Ectodermal cell (in vitro differentiated cells): ENCODE data around the gene PRXL2B.
"Not testable (repeated sequence)": the region's sequence is repeated elsewhere in the genome, so short reads cannot be mapped to it uniquely, and the experiment has no call there.

Source experiments
- H3K27ac ChIP-seq: 2 replicates; pipeline ENCODE4 v1.7.0; 2013; ENCODE audit warnings: mild to moderate bottlenecking, low read depth, low read length; ENCODE audit not compliant: insufficient read depth, poor library complexity, severe bottlenecking
- H3K27me3 ChIP-seq: 2 replicates; pipeline ENCODE4 v1.7.0; 2013; ENCODE audit warnings: mild to moderate bottlenecking, low read length; ENCODE audit not compliant: insufficient read depth, control insufficient read depth, poor library complexity, severe bottlenecking
- H3K36me3 ChIP-seq: one replicate; pipeline ENCODE4 v1.7.0; 2013; ENCODE audit warnings: low read length; ENCODE audit not compliant: control insufficient read depth, insufficient read depth
- H3K4me1 ChIP-seq: one replicate; pipeline ENCODE4 v1.7.0; 2013; ENCODE audit warnings: low read length; ENCODE audit not compliant: control insufficient read depth, insufficient read depth
- H3K4me3 ChIP-seq: 2 replicates; pipeline ENCODE4 v1.7.0; 2013; ENCODE audit warnings: low read depth, low read length, control low read depth; ENCODE audit not compliant: insufficient read depth
- H3K9me3 ChIP-seq: 2 replicates; pipeline ENCODE4 v1.7.0; 2013; ENCODE audit warnings: mild to moderate bottlenecking, low read length, moderate library complexity; ENCODE audit not compliant: control insufficient read depth
- WGBS, 2 experiments: methylation state at CpG; one replicate each; pipeline ENCODE4 v1.1.7; 2013; ENCODE audit warnings: missing lambda C conversion rate in 2 of 2; 5-methylcytosine and 5-hydroxymethylcytosine counted together

PRXL2B gene

GRCh38 chr1:2623571-2624337, 37.2 kb downstream of the PRXL2B start:
- Histone ChIP-seq H3K9me3 (peaks cover 3% of the 10 kb centered on the region), H3K27me3 (peaks cover 32% of the 10 kb centered on the region), H3K4me1 (no peaks in the 10 kb centered on the region), H3K27ac (no peak overlapping the region), H3K4me3 (no peak overlapping the region), H3K36me3 (no peaks in the 10 kb centered on the region)
- WGBS, 2 experiments: 85 to 87% methylated on average over 12 of the region's 12 CpGs

- peaks cover 3% of the 10 kb centered on the region for H3K9me3 ChIP-seq
- no peaks in the 10 kb centered on the region for H3K36me3 ChIP-seq
- H3K4me3 ChIP-seq: no peak overlapping the region
- no peak overlapping the region for H3K27ac ChIP-seq
- peaks cover 43% of the 10 kb centered on the region for H3K27me3 ChIP-seq
- 80 to 86% methylated on average over 13 of the region's 13 CpGs for WGBS, 2 experiments
- no peaks in the 10 kb centered on the region for H3K4me1 ChIP-seq
Measured at GRCh38 chr1:2624735-2625300, 38.2 kb downstream of the PRXL2B start.

- WGBS, 2 experiments: 86 to 88% methylated on average over 10 of the region's 10 CpGs
- H3K4me3 ChIP-seq: no peak overlapping the region
- no peak overlapping the region for H3K27ac ChIP-seq
- no peaks in the 10 kb centered on the region for H3K36me3 ChIP-seq
- H3K27me3 ChIP-seq: peaks cover 48% of the 10 kb centered on the region
- no peaks in the 10 kb centered on the region for H3K4me1 ChIP-seq
- no peaks in the 10 kb centered on the region for H3K9me3 ChIP-seq
Measured at GRCh38 chr1:2625311-2625710, 38.7 kb downstream of the PRXL2B start.

GRCh38 chr1:2625748-2626147, 39.2 kb downstream of the PRXL2B start:
- not testable (repeated sequence) for H3K27ac ChIP-seq, H3K4me3 ChIP-seq, H3K9me3 ChIP-seq, H3K36me3 ChIP-seq, H3K4me1 ChIP-seq
- 74 to 77% methylated on average over 7 of the region's 7 CpGs for WGBS, 2 experiments
- H3K27me3 ChIP-seq: peaks cover 49% of the 10 kb centered on the region

- no peaks in the 10 kb centered on the region for H3K4me1 ChIP-seq
- no peak overlapping the region for H3K27ac ChIP-seq
- H3K4me3 ChIP-seq: no peak overlapping the region
- H3K27me3 ChIP-seq: peaks cover 49% of the 10 kb centered on the region
- H3K9me3 ChIP-seq: no peaks in the 10 kb centered on the region
- no peaks in the 10 kb centered on the region for H3K36me3 ChIP-seq
- WGBS, 2 experiments: 53 to 59% methylated on average over 4 to 6 of the region's 6 CpGs
Measured at GRCh38 chr1:2627746-2628145, 41.2 kb downstream of the PRXL2B start.

- WGBS, 2 experiments: 36 to 43% methylated on average over 46 of the region's 46 CpGs
- Histone ChIP-seq H3K9me3 (no peaks in the 10 kb centered on the region), H3K4me1 (peaks cover 6% of the 10 kb centered on the region), H3K36me3 (no peaks in the 10 kb centered on the region), H3K27me3 (peaks cover 49% of the 10 kb centered on the region), H3K4me3 (peak overlapping the region; percentile 25), H3K27ac (no peak overlapping the region)
Measured at GRCh38 chr1:2628191-2628932, 41.8 kb downstream of the PRXL2B start.

- peak overlapping the region; percentile 25 for H3K4me3 ChIP-seq
- peaks cover 7% of the 10 kb centered on the region for H3K4me1 ChIP-seq
- 26 to 27% methylated on average over 64 of the region's 64 CpGs for WGBS, 2 experiments
- peaks cover 49% of the 10 kb centered on the region for H3K27me3 ChIP-seq
- H3K9me3 ChIP-seq: no peaks in the 10 kb centered on the region
- no peaks in the 10 kb centered on the region for H3K36me3 ChIP-seq
- no peak overlapping the region for H3K27ac ChIP-seq
Measured at GRCh38 chr1:2628933-2629626, 42.5 kb downstream of the PRXL2B start.

GRCh38 chr1:2629627-2630497, 43.3 kb downstream of the PRXL2B start:
- Histone ChIP-seq H3K9me3 (no peaks in the 10 kb centered on the region), H3K4me1 (peaks cover 7% of the 10 kb centered on the region), H3K27ac (no peak overlapping the region), H3K27me3 (peaks cover 49% of the 10 kb centered on the region), H3K4me3 (no peak overlapping the region), H3K36me3 (no peaks in the 10 kb centered on the region)
- 89 to 92% methylated on average over 23 of the region's 23 CpGs for WGBS, 2 experiments

- H3K9me3 ChIP-seq: no peaks in the 10 kb centered on the region
- peaks cover 7% of the 10 kb centered on the region for H3K4me1 ChIP-seq
- 93% methylated on average over 35 of the region's 35 CpGs for WGBS, 2 experiments
- peaks cover 48% of the 10 kb centered on the region for H3K27me3 ChIP-seq
- no peak overlapping the region for H3K4me3 ChIP-seq
- no peaks in the 10 kb centered on the region for H3K36me3 ChIP-seq
- no peak overlapping the region for H3K27ac ChIP-seq
Measured at GRCh38 chr1:2630498-2631135, 44.0 kb downstream of the PRXL2B start.
